ENCODE data around the gene TBC1D3D.
"Not testable (repeated sequence)": the region's sequence is repeated elsewhere in the genome, so short reads cannot be mapped to it uniquely, and the experiment has no call there.

The TBC1D3D gene

DNA sequence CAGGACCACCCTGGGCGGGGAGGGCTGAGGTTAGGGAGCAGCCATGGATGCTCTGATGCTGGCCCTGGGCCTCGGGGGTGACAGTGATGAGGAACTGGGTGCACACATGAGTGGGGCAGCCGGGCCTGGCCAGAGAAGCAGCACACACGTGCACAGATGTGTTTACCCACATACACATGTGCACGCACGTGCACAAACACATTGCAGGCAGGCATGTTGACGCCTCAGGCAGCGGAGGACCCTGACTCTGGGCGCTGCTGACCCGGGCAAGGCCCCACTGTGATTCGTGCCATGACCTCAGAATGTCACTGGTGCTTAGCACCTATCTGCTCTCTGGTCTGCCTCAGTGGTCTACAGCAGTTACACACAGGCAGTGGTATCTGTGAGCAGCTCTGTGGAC lies at the start of gene TBC1D3D:
Gene TBC1D3D (plus strand): TSS at position 301 of the 400 bp plus-strand sequence. CDS start 1,585 bp downstream, outside the sequence.
- H3K4me3 ChIP-seq (ENCODE audit: low read depth, low read length); in situ Hi-C loops (cut with HindIII; ENCODE audit: low sequenced_read_pairs); DNase-seq (ENCODE audit: low read depth): not testable (repeated sequence)

DNA sequence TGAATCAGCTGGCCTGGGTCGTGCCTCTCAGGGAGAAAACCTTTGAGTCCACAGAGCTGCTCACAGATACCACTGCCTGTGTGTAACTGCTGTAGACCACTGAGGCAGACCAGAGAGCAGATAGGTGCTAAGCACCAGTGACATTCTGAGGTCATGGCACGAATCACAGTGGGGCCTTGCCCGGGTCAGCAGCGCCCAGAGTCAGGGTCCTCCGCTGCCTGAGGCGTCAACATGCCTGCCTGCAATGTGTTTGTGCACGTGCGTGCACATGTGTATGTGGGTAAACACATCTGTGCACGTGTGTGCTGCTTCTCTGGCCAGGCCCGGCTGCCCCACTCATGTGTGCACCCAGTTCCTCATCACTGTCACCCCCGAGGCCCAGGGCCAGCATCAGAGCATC lies 14.8 kb upstream of the TBC1D3D start, which contains the start of gene TBC1D3L:
Gene TBC1D3L (minus strand): TSS at position 101 of the 400 bp plus-strand sequence. CDS start 1,540 bp downstream, outside the sequence.
- in situ Hi-C loops (cut with HindIII; ENCODE audit: low sequenced_read_pairs); H3K4me3 ChIP-seq (ENCODE audit: low read depth, low read length); DNase-seq (ENCODE audit: low read depth): not testable (repeated sequence)
